PC-9 (cell line): ENCODE data around the gene MIEF1. TPM values are rescaled to one million over a fixed set of nuclear protein-coding genes. Genes with fewer than 3 reads are reported as not detected.

Source experiments
- BruUV-seq: library from RNA; stranded (reverse); fragments of 400-500 nt; replicated peaks from 2 replicates; lab custom pipeline; 2021; lab: Mats Ljungman, UMichigan
- CTCF ChIA-PET: fragments of 300-600 bp; sonication (Branson Sonifier 250); formaldehyde crosslinking; loops from one replicate; lab custom pipeline; 2022; ENCODE audit warnings: antibody characterized with exemption; lab: Charles Lee
- POLR2A ChIA-PET: fragments of 300-600 bp; sonication (Branson Sonifier 250); formaldehyde crosslinking; loops from one replicate; lab custom pipeline; 2022; ENCODE audit warnings: antibody characterized with exemption; ENCODE audit not compliant: unreplicated experiment; lab: Charles Lee
- DNase-seq, 2 experiments: peaks; one replicate each; pipeline versions ENCODE4 v3.0.0 to v3.0.0-alpha.2; 2015 to 2022; ENCODE audit warnings: mixed read lengths in 1 of 2
- H2AFZ ChIP-seq: fragments of 200-600 bp; sonication (generic); 2 replicates; pipeline ENCODE4 v1.8.1; 2017; ENCODE audit warnings: antibody characterized with exemption
- H3F3A ChIP-seq: fragments of 200-600 bp; sonication (generic); 2 replicates; pipeline ENCODE4 v1.8.1; 2017; ENCODE audit warnings: antibody characterized with exemption, mild to moderate bottlenecking, low read depth; ENCODE audit not compliant: insufficient read depth
- H3K27ac ChIP-seq: fragments of 200-600 bp; sonication (generic); 2 replicates; pipeline ENCODE4 v1.6.1; 2016; ENCODE audit warnings: mixed run types
- H3K27me3 ChIP-seq: fragments of 200-600 bp; sonication (generic); 2 replicates; pipeline ENCODE4 v1.6.1; 2016; ENCODE audit warnings: low read depth, mixed run types; ENCODE audit not compliant: insufficient read depth
- H3K36me3 ChIP-seq: fragments of 200-600 bp; sonication (generic); 2 replicates; pipeline ENCODE4 v1.6.1; 2016; ENCODE audit warnings: low read depth, mixed run types
- H3K4me1 ChIP-seq: fragments of 200-600 bp; sonication (generic); replicated peaks from 2 replicates; pipeline ENCODE4 v1.6.1; 2016; ENCODE audit warnings: mixed run types; ENCODE audit not compliant: insufficient read depth
- H3K4me2 ChIP-seq: fragments of 200-600 bp; sonication (generic); 2 replicates; pipeline ENCODE4 v1.6.1; 2017; ENCODE audit warnings: mixed run types
- H3K4me3 ChIP-seq: fragments of 200-600 bp; sonication (generic); 2 replicates; pipeline ENCODE4 v1.6.1; 2016; ENCODE audit warnings: mixed run types
- H3K79me2 ChIP-seq: fragments of 200-600 bp; sonication (generic); 2 replicates; pipeline ENCODE4 v1.6.1; 2017; ENCODE audit warnings: low read depth, mixed run types
- H3K9me2 ChIP-seq: fragments of 200-600 bp; sonication (generic); 2 replicates; pipeline ENCODE4 v1.8.1; 2017; ENCODE audit warnings: mild to moderate bottlenecking; ENCODE audit not compliant: insufficient read depth
- H3K9me3 ChIP-seq: fragments of 200-600 bp; sonication (generic); 2 replicates; pipeline ENCODE4 v1.8.1; 2016; ENCODE audit warnings: low read depth; ENCODE audit not compliant: insufficient read depth
- H4K20me1 ChIP-seq: fragments of 200-600 bp; sonication (generic); 2 replicates; pipeline ENCODE4 v1.8.1; 2017; ENCODE audit not compliant: insufficient read depth
- CTCF ChIP-seq: fragments of 200-600 bp; sonication (generic); conservative IDR thresholded peaks from 2 replicates; pipeline ENCODE4 v1.6.1; 2017; ENCODE audit warnings: mixed run types, antibody characterized with exemption, mild to moderate bottlenecking, moderate library complexity
- EZH2 ChIP-seq: fragments of 200-600 bp; sonication (generic); IDR thresholded peaks from 2 replicates; pipeline ENCODE4 v1.8.0; 2017; ENCODE audit warnings: antibody characterized with exemption, low read depth
- intact Hi-C: fragments of 100-400 bp; cut with micrococcal nuclease; formaldehyde crosslinking; loops from one replicate; pipeline ENCODE4 v1.10.0; 2022; ENCODE audit not compliant: unreplicated experiment
- total RNA-seq: library from RNA; stranded (reverse); gene quantifications from 2 replicates; pipeline ENCODE4 v1.2.3, GENCODE V29; 2021

The MIEF1 gene
- total RNA-seq, 1 experiment from 2014 or later: 36.9 TPM

- Histone ChIP-seq H2AFZ (peak overlapping the region; percentile 85), H3F3A (peaks cover 79% of the 10 kb centered on the region), H3K9me3 (no peaks in the 10 kb centered on the region), H3K27ac (peak overlapping the region; percentile 93), H4K20me1 (peaks cover 46% of the 10 kb centered on the region), H3K4me1 (peaks cover 31% of the 10 kb centered on the region), H3K36me3 (peaks cover 49% of the 10 kb centered on the region), H3K79me2 (peaks cover 59% of the 10 kb centered on the region), H3K27me3 (no peaks in the 10 kb centered on the region), H3K4me2 (peak overlapping the region; percentile 88), H3K9me2 (no peaks in the 10 kb centered on the region), H3K4me3 (peak overlapping the region; percentile 97)
- no peak for TF ChIP-seq CTCF
- no peak for TF ChIP-seq EZH2
- peak in 1 of 2 experiments; percentile 12 for DNase-seq
- ChIA-PET CTCF (interaction anchor here (0.7 to 1.0 kb wide), 3 partner anchors 10 to 28 kb away, joined by 4 to 8 read pairs (median 5); no protein-coding TSS in a partner anchor), POLR2A (interaction anchor here (0.5 to 1.0 kb wide), 10 partner anchors 12 to 1621 kb away, joined by 3 to 8 read pairs (median 4); partner anchors contain the start of genes MIEF1 and RPL3)
- no TSS peak for BruUV-seq
- intact Hi-C loops: no loop called here
Measured at GRCh38 chr22:39518996-39519680, 17.0 kb downstream of the MIEF1 start.

- Histone ChIP-seq H3K9me2 (no peaks in the 10 kb centered on the region), H4K20me1 (peaks cover 46% of the 10 kb centered on the region), H2AFZ (peak overlapping the region; percentile 94), H3K4me1 (peaks cover 31% of the 10 kb centered on the region), H3K27me3 (no peaks in the 10 kb centered on the region), H3K4me2 (peak overlapping the region; percentile 88), H3K4me3 (peak overlapping the region; percentile 97), H3K79me2 (peaks cover 57% of the 10 kb centered on the region), H3F3A (peaks cover 79% of the 10 kb centered on the region), H3K9me3 (no peaks in the 10 kb centered on the region), H3K36me3 (peaks cover 50% of the 10 kb centered on the region), H3K27ac (peak overlapping the region; percentile 93)
- TSS peak; percentile 83 for BruUV-seq
- ChIA-PET POLR2A (interaction anchor here (0.5 to 1.0 kb wide), 18 partner anchors 12 to 1622 kb away, joined by 3 to 13 read pairs (median 4); partner anchors contain the start of genes MIEF1 and RPL3), CTCF (interaction anchor here (0.5 to 1.0 kb wide), 6 partner anchors 9 to 716 kb away, joined by 3 to 8 read pairs (median 6); no protein-coding TSS in a partner anchor)
- intact Hi-C loops: loop anchor here (1.0 to 10.0 kb wide), 6 partner anchors 17 to 767 kb away; partner anchors contain the start of genes CBX7, MIEF1, PDGFB and TAB1
- peak; percentile 98 for DNase-seq
- no peak for TF ChIP-seq EZH2
- TF ChIP-seq CTCF: peak; percentile 59; the same call in 1 of the 2 replicates
Measured at GRCh38 chr22:39519681-39520225, 17.7 kb downstream of the MIEF1 start.
